ENCODE results near the gene SORCS3.

GRCh38 chr10:104778371-104778770 lies 137.3 kb downstream of the SORCS3 start:
- TF ChIP-seq CTCF (IDR thresholded peaks at IDR 0.05) (no peak), POLR2A (IDR thresholded peaks at IDR 0.05) (no peak)
